HepG2 (cell line): ENCODE data around the gene GTPBP6. TPM values are rescaled to one million over a fixed set of nuclear protein-coding genes. Genes with fewer than 3 reads are reported as not detected.

Experiments
- HDAC2 ChIP-seq: sonication (generic); formaldehyde crosslinking; IDR thresholded peaks from 2 replicates; pipeline ENCODE4 v1.4.0; 2020; ENCODE audit warnings: missing genetic modification reagents
- UBTF ChIP-seq: sonication (generic); formaldehyde crosslinking; IDR thresholded peaks from 2 replicates; pipeline ENCODE4 v1.4.0; 2020; ENCODE audit warnings: mild to moderate bottlenecking, missing genetic modification reagents
- ZBTB10 ChIP-seq: sonication (generic); formaldehyde crosslinking; IDR thresholded peaks from 2 replicates; pipeline ENCODE4 v1.4.0; 2020; ENCODE audit warnings: missing genetic modification reagents, borderline replicate concordance
- ZBTB7A ChIP-seq: sonication (generic); formaldehyde crosslinking; IDR thresholded peaks from 2 replicates; pipeline ENCODE4 v1.8.0; 2022; ENCODE audit warnings: mild to moderate bottlenecking, missing genetic modification reagents
- ZNF256 ChIP-seq: sonication (generic); formaldehyde crosslinking; conservative IDR thresholded peaks from 2 replicates; pipeline ENCODE4 v1.4.0; 2020; ENCODE audit warnings: missing genetic modification reagents
- ZNF263 ChIP-seq: sonication (generic); formaldehyde crosslinking; IDR thresholded peaks from 2 replicates; pipeline ENCODE4 v1.4.0; 2020; ENCODE audit warnings: missing genetic modification reagents
- ZNF274 ChIP-seq: sonication (generic); formaldehyde crosslinking; IDR thresholded peaks from 2 replicates; pipeline ENCODE4 v1.5.1; 2020; ENCODE audit warnings: mild to moderate bottlenecking, missing genetic modification reagents
- ZNF407 ChIP-seq: sonication (generic); formaldehyde crosslinking; IDR thresholded peaks from one replicate; pipeline ENCODE4 v1.5.1; 2020; ENCODE audit warnings: mild to moderate bottlenecking, missing genetic modification reagents; ENCODE audit errors: not compliant biosample characterization
- ZNF724P ChIP-seq: sonication (generic); formaldehyde crosslinking; IDR thresholded peaks from 2 replicates; pipeline ENCODE4 v1.8.0; 2022; ENCODE audit warnings: missing genetic modification reagents, borderline replicate concordance
- ZNF766 ChIP-seq: sonication (generic); formaldehyde crosslinking; IDR thresholded peaks from 2 replicates; pipeline ENCODE4 v1.5.0; 2020; ENCODE audit warnings: missing genetic modification reagents, borderline replicate concordance
- ZNF788 ChIP-seq: sonication (generic); formaldehyde crosslinking; IDR thresholded peaks from 2 replicates; pipeline ENCODE4 v1.5.0; 2020; ENCODE audit warnings: mild to moderate bottlenecking, missing genetic modification reagents, borderline replicate concordance
- ZNF841 ChIP-seq: sonication (generic); formaldehyde crosslinking; IDR thresholded peaks from 2 replicates; pipeline ENCODE4 v1.8.1; 2023; ENCODE audit warnings: missing genetic modification reagents, borderline replicate concordance
- ZSCAN21 ChIP-seq: sonication (generic); formaldehyde crosslinking; IDR thresholded peaks from 2 replicates; pipeline ENCODE4 v1.8.0; 2022; ENCODE audit warnings: mild to moderate bottlenecking, missing genetic modification reagents, moderate library complexity, borderline replicate concordance
- ZSCAN25 ChIP-seq: sonication (generic); formaldehyde crosslinking; IDR thresholded peaks from 2 replicates; pipeline ENCODE4 v1.8.0; 2022; ENCODE audit warnings: mild to moderate bottlenecking, missing genetic modification reagents
- ZSCAN30 ChIP-seq: sonication (generic); formaldehyde crosslinking; IDR thresholded peaks from 2 replicates; pipeline ENCODE4 v1.5.0; 2020; ENCODE audit warnings: mild to moderate bottlenecking, missing genetic modification reagents
- polyA plus RNA-seq, 8 experiments: library from polyadenylated mRNA; depleted of rRNA in 3 of 8; stranded (reverse) in 7 of 8; unstranded in 1 of 8; fragments of >200 nt; fragmentation: Illumina TruSeq in 4 of 8; extraction: Trizol in 4 of 8; gene quantifications; 2 replicates each; pipeline versions ENCODE4 v1.2.1 to v1.2.3, GENCODE V29; 2011 to 2016; ENCODE audit warnings: low read depth in 4 of 8, missing spikeins in 1 of 8, mixed read lengths in 1 of 8; ENCODE audit not compliant: insufficient read depth in 1 of 8
- total RNA-seq, 5 experiments: library from RNA; depleted of rRNA; stranded (reverse); fragments of >200 nt; fragmentation: Illumina TruSeq; extraction: Trizol; gene quantifications; 2 replicates each; pipeline ENCODE4 v1.2.3, GENCODE V29; 2016; ENCODE audit warnings: low read depth in 1 of 5

Gene GTPBP6
- total and polyA plus RNA-seq, 2 of the 13 experiments (the other 11 are each of a cell fraction or from before 2014, with no cell fraction given): 20.2 to 39.6 TPM

- TF ChIP-seq ZNF407 (CRISPR knock-in tag) (peak; percentile 70), ZSCAN30 (no peak), ZSCAN21 (CRISPR knock-in tag) (0 out of 2 replicates have a peak, but pooled peaks have one; percentile 7), ZNF274 (peak; percentile 5; the same call in 1 of the 2 replicates), UBTF (peak; percentile 13; the same call in 1 of the 2 replicates), ZBTB10 (peak; percentile 43; the same call in 1 of the 2 replicates), ZNF766 (CRISPR knock-in tag) (0 out of 2 replicates have a peak, but pooled peaks have one; percentile 43), ZSCAN25 (CRISPR knock-in tag) (peak; percentile 22; the same call in 1 of the 2 replicates), ZNF256 (CRISPR knock-in tag) (0 out of 2 replicates have a peak, but pooled peaks have one; percentile 14), ZNF724P (CRISPR knock-in tag) (peak; percentile 25; the same call in 1 of the 2 replicates), ZNF841 (CRISPR knock-in tag) (no peak), ZBTB7A (0 out of 2 replicates have a peak, but pooled peaks have one; percentile 9), ZNF263 (CRISPR knock-in tag) (peak; percentile 95), HDAC2 (CRISPR knock-in tag) (peak; percentile 1; the same call in 1 of the 2 replicates), ZNF788 (CRISPR knock-in tag) (0 out of 2 replicates have a peak, but pooled peaks have one; percentile 25)
Observed at GRCh38 chrX:275476-275966, 43.1 kb downstream of the GTPBP6 start (continued).
